KMS-11 (cell line): ENCODE measurements around the gene RPS6KA2.

Experiments used
- H2AFZ ChIP-seq: fragments of 200-600 bp; sonication (generic); 2 replicates; pipeline ENCODE4 v1.6.1; 2016; ENCODE audit warnings: antibody characterized with exemption, mixed run types, low read depth
- H3K27ac ChIP-seq: fragments of 200-600 bp; sonication (generic); 2 replicates; pipeline ENCODE4 v1.6.1; 2016; ENCODE audit warnings: mild to moderate bottlenecking, mixed run types
- H3K27me3 ChIP-seq: fragments of 200-600 bp; sonication (generic); 2 replicates; pipeline ENCODE4 v1.6.1; 2017; ENCODE audit warnings: mild to moderate bottlenecking, low read depth, mixed run types, moderate library complexity; ENCODE audit not compliant: insufficient read depth
- H3K36me3 ChIP-seq: fragments of 200-600 bp; sonication (generic); 2 replicates; pipeline ENCODE4 v1.6.1; 2017; ENCODE audit warnings: mild to moderate bottlenecking, mixed run types; ENCODE audit not compliant: insufficient read depth
- H3K4me1 ChIP-seq: fragments of 200-600 bp; sonication (generic); 2 replicates; pipeline ENCODE4 v1.6.1; 2016; ENCODE audit warnings: mild to moderate bottlenecking, low read depth, mixed run types; ENCODE audit not compliant: poor library complexity, severe bottlenecking
- H3K4me2 ChIP-seq: fragments of 200-600 bp; sonication (generic); 2 replicates; pipeline ENCODE4 v1.7.0; 2016; ENCODE audit warnings: mild to moderate bottlenecking, mixed run types
- H3K4me3 ChIP-seq: fragments of 200-600 bp; sonication (generic); IDR thresholded peaks from 2 replicates; pipeline ENCODE4 v1.6.1; 2017; ENCODE audit warnings: low read depth, low read length, mixed read lengths; ENCODE audit not compliant: insufficient read depth
- H3K79me2 ChIP-seq: fragments of 200-600 bp; sonication (generic); 2 replicates; pipeline ENCODE4 v1.6.1; 2016; ENCODE audit warnings: low read depth, mixed run types; ENCODE audit not compliant: insufficient read depth
- H3K9ac ChIP-seq: fragments of 200-600 bp; sonication (generic); 2 replicates; pipeline ENCODE4 v1.6.1; 2016; ENCODE audit warnings: mild to moderate bottlenecking, mixed run types
- H4K20me1 ChIP-seq: fragments of 200-600 bp; sonication (generic); 2 replicates; pipeline ENCODE4 v1.6.1; 2016; ENCODE audit warnings: mild to moderate bottlenecking, mixed run types; ENCODE audit not compliant: insufficient read depth
- CTCF ChIP-seq: fragments of 200-600 bp; sonication (generic); conservative IDR thresholded peaks from 2 replicates; pipeline ENCODE4 v1.6.1; 2017; ENCODE audit warnings: low read depth, mild to moderate bottlenecking, antibody characterized with exemption, low read length, moderate library complexity, mixed read lengths

The RPS6KA2 gene

GRCh38 chr6:166605752-166606151, 21.3 kb downstream of the RPS6KA2 start:
- H3K27ac ChIP-seq = no peak overlapping the region
- H3K27me3 ChIP-seq = no peaks in the 10 kb centered on the region
- H3K4me2 ChIP-seq = no peak overlapping the region
- no peak for TF ChIP-seq CTCF
- no peaks in the 10 kb centered on the region for H3K4me1 ChIP-seq
- H2AFZ ChIP-seq = no peak overlapping the region
- no peaks in the 10 kb centered on the region; the same call in 1 of the 2 replicates for H3K36me3 ChIP-seq
- no peak overlapping the region for H3K9ac ChIP-seq
- no peaks in the 10 kb centered on the region for H4K20me1 ChIP-seq
- H3K4me3 ChIP-seq = no peak overlapping the region
- H3K79me2 ChIP-seq = no peaks in the 10 kb centered on the region

- H3K27me3 ChIP-seq = no peaks in the 10 kb centered on the region
- H3K9ac ChIP-seq = no peak overlapping the region
- TF ChIP-seq CTCF = no peak
- no peak overlapping the region for H3K4me2 ChIP-seq
- no peak overlapping the region for H3K4me3 ChIP-seq
- H4K20me1 ChIP-seq = no peaks in the 10 kb centered on the region
- no peak overlapping the region for H2AFZ ChIP-seq
- no peak overlapping the region for H3K27ac ChIP-seq
- H3K79me2 ChIP-seq = no peaks in the 10 kb centered on the region
- H3K4me1 ChIP-seq = no peaks in the 10 kb centered on the region
- H3K36me3 ChIP-seq = no peaks in the 10 kb centered on the region; the same call in 1 of the 2 replicates
These were observed 22.1 kb downstream of the RPS6KA2 start for GRCh38 chr6:166604911-166605310.

- Histone ChIP-seq H2AFZ (no peak overlapping the region), H4K20me1 (no peaks in the 10 kb centered on the region), H3K79me2 (no peaks in the 10 kb centered on the region), H3K9ac (no peak overlapping the region), H3K4me3 (no peak overlapping the region), H3K36me3 (no peaks in the 10 kb centered on the region; the same call in 1 of the 2 replicates), H3K27me3 (no peaks in the 10 kb centered on the region), H3K4me1 (no peaks in the 10 kb centered on the region), H3K27ac (no peak overlapping the region), H3K4me2 (no peak overlapping the region)
- TF ChIP-seq CTCF = no peak
These were observed 22.7 kb downstream of the RPS6KA2 start for GRCh38 chr6:166604328-166604727.

- no peak overlapping the region for H3K27ac ChIP-seq
- TF ChIP-seq CTCF = no peak
- no peaks in the 10 kb centered on the region for H4K20me1 ChIP-seq
- H3K36me3 ChIP-seq = no peaks in the 10 kb centered on the region; the same call in 1 of the 2 replicates
- H3K9ac ChIP-seq = no peak overlapping the region
- no peak overlapping the region for H3K4me3 ChIP-seq
- H3K4me1 ChIP-seq = no peaks in the 10 kb centered on the region
- no peaks in the 10 kb centered on the region for H3K79me2 ChIP-seq
- no peak overlapping the region for H2AFZ ChIP-seq
- H3K4me2 ChIP-seq = no peak overlapping the region
- H3K27me3 ChIP-seq = no peaks in the 10 kb centered on the region
These were observed 23.9 kb downstream of the RPS6KA2 start for GRCh38 chr6:166603043-166603690.
